AG09319 (cell line): ENCODE measurements around the gene FOSL1.

ENCODE experiments used
- DNase-seq: peaks from one replicate; pipeline ENCODE4 v3.0.0-alpha.2; 2010; ENCODE audit warnings: low read depth; ENCODE audit errors: extremely low read depth
- CTCF ChIP-seq: IDR thresholded peaks from 2 replicates; pipeline ENCODE4 v1.5.1; 2011; ENCODE audit warnings: low read depth, mild to moderate bottlenecking, inconsistent platforms, low read length, moderate library complexity

FOSL1 gene

GRCh38 chr11:65856689-65857499 is 43.3 kb downstream of the FOSL1 start:
- no peak for TF ChIP-seq CTCF
- DNase-seq: no peak

GRCh38 chr11:65855927-65856363 is 44.2 kb downstream of the FOSL1 start:
- no peak for TF ChIP-seq CTCF
- no peak for DNase-seq

DNA sequence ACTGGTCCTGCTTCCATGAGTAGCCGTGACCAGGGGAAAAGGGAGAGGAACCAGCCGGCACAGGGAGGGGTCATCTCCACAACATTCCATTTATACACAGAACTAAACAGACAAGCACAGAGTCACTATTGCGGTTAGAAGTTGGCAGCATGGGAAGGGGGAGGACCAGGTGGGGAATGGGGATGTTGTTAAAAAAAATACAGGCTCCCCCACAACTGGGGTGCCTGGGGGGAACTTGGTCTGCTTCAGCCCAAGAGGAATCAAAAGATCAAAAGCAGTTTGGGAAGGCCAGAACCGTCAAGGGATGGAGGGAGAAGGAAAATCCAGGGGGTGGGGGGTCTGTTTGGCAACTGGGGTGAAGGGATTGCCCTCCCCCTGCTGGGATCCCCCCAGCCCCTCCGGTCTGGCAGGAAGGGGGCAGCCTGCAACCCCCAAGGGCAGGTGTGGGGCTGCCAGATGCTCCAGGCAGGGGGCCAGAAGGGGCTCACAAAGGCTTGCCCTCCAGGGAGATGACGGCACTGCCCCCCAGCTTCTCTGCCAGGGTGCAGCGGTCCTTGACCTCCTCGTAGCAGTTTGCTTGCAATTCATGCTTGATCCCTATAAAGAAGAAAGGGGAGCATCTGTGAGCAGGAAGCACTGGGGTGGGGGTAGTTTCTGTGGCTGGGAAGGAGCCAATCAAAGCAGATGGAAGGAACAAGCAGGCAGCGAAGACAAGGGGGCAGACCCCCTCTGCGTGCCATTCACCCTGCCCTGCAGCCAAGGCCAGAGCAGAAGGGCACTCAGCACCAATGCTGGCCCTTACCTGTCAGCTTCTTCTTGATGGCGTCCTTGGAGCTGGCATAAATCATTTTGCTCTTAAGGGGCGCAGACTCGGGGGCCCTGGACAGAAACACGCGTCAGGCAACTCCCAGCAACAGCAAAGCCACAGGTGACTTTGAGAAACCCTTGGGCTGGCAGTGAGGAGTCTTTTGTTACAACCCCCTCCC is 45.0 kb downstream of the FOSL1 start:
- DNase-seq: no peak
- TF ChIP-seq CTCF: no peak

DNA sequence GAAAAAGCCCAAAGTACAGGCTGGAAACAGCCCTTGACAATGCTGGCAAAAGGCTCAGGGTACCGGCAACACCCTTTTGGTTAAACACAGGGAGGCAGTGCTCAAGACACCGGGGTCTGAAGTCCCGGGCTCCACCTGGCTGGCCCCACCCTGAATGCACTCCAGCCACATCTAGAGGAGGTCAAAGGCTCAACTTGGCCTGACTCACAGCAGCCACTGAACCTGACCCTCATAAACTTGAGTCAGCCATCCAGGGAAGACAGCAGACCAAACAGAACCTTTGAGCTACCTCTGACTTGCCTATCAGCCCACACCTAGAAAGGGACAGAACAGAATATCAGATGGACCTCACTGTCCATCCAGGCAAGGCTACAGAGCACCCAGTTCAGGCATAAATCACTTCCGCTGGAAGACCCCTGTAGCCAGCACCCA is 46.0 kb downstream of the FOSL1 start:
- TF ChIP-seq CTCF: no peak
- no peak for DNase-seq

- no peak for DNase-seq
- TF ChIP-seq CTCF: no peak
These were observed 46.8 kb downstream of the FOSL1 start for GRCh38 chr11:65853246-65853979.

- no peak for DNase-seq
- TF ChIP-seq CTCF: no peak
These were observed 47.5 kb downstream of the FOSL1 start for GRCh38 chr11:65852508-65853245.
